Activated naive CD4-positive, alpha-beta T cell treated with anti-CD3 and anti-CD28 coated beads, Interleukin-2, amount 10 ng/mL, durations not matched to agents 7 days and 5 days (primary cell): ENCODE data around the gene GLRX.

Experiments used
- CTCF ChIA-PET: fragments of 350-600 bp; sonication (Branson Sonifier 250); formaldehyde crosslinking; loops from one replicate; lab custom pipeline; 2021; ENCODE audit warnings: antibody characterized with exemption; lab: Charles Lee
- DNase-seq: peaks from one replicate; pipeline ENCODE4 v3.0.0-alpha.2; 2020
- H3K27ac Mint-ChIP-seq: one replicate; pipeline ENCODE4 v1.8.0; 2021; ENCODE audit warnings: mild to moderate bottlenecking, moderate library complexity, mixed read lengths
- H3K27me3 Mint-ChIP-seq: one replicate; pipeline ENCODE4 v1.8.0; 2021; ENCODE audit warnings: mild to moderate bottlenecking, mixed read lengths
- H3K36me3 Mint-ChIP-seq: one replicate; pipeline ENCODE4 v1.8.0; 2021; ENCODE audit warnings: mixed read lengths
- H3K4me1 Mint-ChIP-seq: one replicate; pipeline ENCODE4 v1.8.0; 2021; ENCODE audit warnings: mixed read lengths
- H3K4me3 Mint-ChIP-seq: one replicate; pipeline ENCODE4 v1.8.0; 2021; ENCODE audit warnings: mild to moderate bottlenecking, moderate library complexity, mixed read lengths
- H3K9me3 Mint-ChIP-seq: one replicate; pipeline ENCODE4 v1.8.0; 2021; ENCODE audit warnings: mixed read lengths

The GLRX gene

GRCh38 chr5:95788493-95788892, 34.0 kb downstream of the GLRX start:
- no peaks in the 10 kb centered on the region for H3K36me3 Mint-ChIP-seq
- H3K9me3 Mint-ChIP-seq: no peaks in the 10 kb centered on the region
- no peaks in the 10 kb centered on the region for H3K4me1 Mint-ChIP-seq
- no peak for DNase-seq
- CTCF ChIA-PET: interaction anchor here (0.6 to 12.8 kb wide), 2 partner anchors 54 to 124 kb away, joined by 3 to 377 read pairs; no protein-coding TSS in a partner anchor
- no peak overlapping the region for H3K4me3 Mint-ChIP-seq
- H3K27ac Mint-ChIP-seq: no peak overlapping the region
- no peaks in the 10 kb centered on the region for H3K27me3 Mint-ChIP-seq

- Mint-ChIP-seq H3K27me3 (no peaks in the 10 kb centered on the region), H3K36me3 (no peaks in the 10 kb centered on the region), H3K4me1 (no peaks in the 10 kb centered on the region), H3K4me3 (no peak overlapping the region), H3K9me3 (no peaks in the 10 kb centered on the region), H3K27ac (no peak overlapping the region)
- CTCF ChIA-PET: interaction anchor here (0.7 to 12.8 kb wide), 2 partner anchors 55 to 84 kb away, joined by 3 to 377 read pairs; no protein-coding TSS in a partner anchor
- DNase-seq: no peak
These were observed 35.6 kb downstream of the GLRX start for GRCh38 chr5:95786821-95787418.

GRCh38 chr5:95784514-95785302, 37.8 kb downstream of the GLRX start:
- Mint-ChIP-seq H3K36me3 (no peaks in the 10 kb centered on the region), H3K9me3 (no peaks in the 10 kb centered on the region), H3K27ac (no peak overlapping the region), H3K4me1 (peaks cover 13% of the 10 kb centered on the region), H3K4me3 (no peak overlapping the region), H3K27me3 (no peaks in the 10 kb centered on the region)
- CTCF ChIA-PET: interaction anchor here (1.0 to 12.8 kb wide), 5 partner anchors 25 to 141 kb away, joined by 3 to 377 read pairs (median 4); no protein-coding TSS in a partner anchor
- no peak for DNase-seq

- no peak overlapping the region for H3K27ac Mint-ChIP-seq
- DNase-seq: no peak
- no peaks in the 10 kb centered on the region for H3K36me3 Mint-ChIP-seq
- no peak overlapping the region for H3K4me3 Mint-ChIP-seq
- CTCF ChIA-PET: interaction anchor here (1.1 to 12.8 kb wide), 5 partner anchors 39 to 141 kb away, joined by 3 to 377 read pairs (median 18); partner anchors contain the start of gene GLRX
- peaks cover 23% of the 10 kb centered on the region for H3K4me1 Mint-ChIP-seq
- H3K27me3 Mint-ChIP-seq: no peaks in the 10 kb centered on the region
- no peaks in the 10 kb centered on the region for H3K9me3 Mint-ChIP-seq
These were observed 38.9 kb downstream of the GLRX start for GRCh38 chr5:95783661-95784060.

GRCh38 chr5:95782181-95782580, 40.3 kb downstream of the GLRX start:
- Mint-ChIP-seq H3K27ac (no peak overlapping the region), H3K27me3 (no peaks in the 10 kb centered on the region), H3K4me3 (no peak overlapping the region), H3K36me3 (no peaks in the 10 kb centered on the region), H3K4me1 (peaks cover 26% of the 10 kb centered on the region), H3K9me3 (no peaks in the 10 kb centered on the region)
- DNase-seq: no peak
- CTCF ChIA-PET: interaction anchor here (1.1 to 12.8 kb wide), 24 partner anchors 10 to 554 kb away, joined by 3 to 377 read pairs (median 12); partner anchors contain the start of genes GLRX, RFESD and RHOBTB3

GRCh38 chr5:95781101-95781583, 41.4 kb downstream of the GLRX start:
- Mint-ChIP-seq H3K27ac (peak overlapping the region; percentile 0), H3K4me1 (peaks cover 26% of the 10 kb centered on the region), H3K27me3 (no peaks in the 10 kb centered on the region), H3K4me3 (peak overlapping the region; percentile 47), H3K36me3 (no peaks in the 10 kb centered on the region), H3K9me3 (no peaks in the 10 kb centered on the region)
- peak; percentile 81 for DNase-seq
- CTCF ChIA-PET: interaction anchor here (0.6 to 12.8 kb wide), 48 partner anchors 10 to 1844 kb away, joined by 3 to 377 read pairs (median 6); partner anchors contain the start of genes GLRX, RFESD and RHOBTB3

- no peak overlapping the region for H3K27ac Mint-ChIP-seq
- H3K9me3 Mint-ChIP-seq: no peaks in the 10 kb centered on the region
- DNase-seq: no peak
- H3K36me3 Mint-ChIP-seq: no peaks in the 10 kb centered on the region
- no peaks in the 10 kb centered on the region for H3K27me3 Mint-ChIP-seq
- CTCF ChIA-PET: interaction anchor here (0.7 to 12.8 kb wide), 41 partner anchors 9 to 1228 kb away, joined by 3 to 377 read pairs (median 6); partner anchors contain the start of genes GLRX, RFESD and RHOBTB3
- peaks cover 26% of the 10 kb centered on the region for H3K4me1 Mint-ChIP-seq
- H3K4me3 Mint-ChIP-seq: no peak overlapping the region
These were observed 41.9 kb downstream of the GLRX start for GRCh38 chr5:95780597-95780996.

GRCh38 chr5:95779611-95780010, 42.9 kb downstream of the GLRX start:
- no peaks in the 10 kb centered on the region for H3K9me3 Mint-ChIP-seq
- CTCF ChIA-PET: interaction anchor here (0.9 to 12.8 kb wide), 7 partner anchors 10 to 135 kb away, joined by 3 to 377 read pairs (median 4); no protein-coding TSS in a partner anchor
- H3K27me3 Mint-ChIP-seq: no peaks in the 10 kb centered on the region
- peak overlapping the region; percentile 38 for H3K27ac Mint-ChIP-seq
- no peak for DNase-seq
- H3K4me3 Mint-ChIP-seq: no peak overlapping the region
- no peaks in the 10 kb centered on the region for H3K36me3 Mint-ChIP-seq
- peaks cover 26% of the 10 kb centered on the region for H3K4me1 Mint-ChIP-seq

- H3K4me3 Mint-ChIP-seq: no peak overlapping the region
- CTCF ChIA-PET: interaction anchor here (0.9 to 12.8 kb wide), 7 partner anchors 11 to 134 kb away, joined by 3 to 377 read pairs (median 4); no protein-coding TSS in a partner anchor
- peaks cover 26% of the 10 kb centered on the region for H3K4me1 Mint-ChIP-seq
- H3K27me3 Mint-ChIP-seq: no peaks in the 10 kb centered on the region
- no peaks in the 10 kb centered on the region for H3K36me3 Mint-ChIP-seq
- no peak overlapping the region for H3K27ac Mint-ChIP-seq
- DNase-seq: no peak
- no peaks in the 10 kb centered on the region for H3K9me3 Mint-ChIP-seq
These were observed 43.7 kb downstream of the GLRX start for GRCh38 chr5:95778713-95779436.

- Mint-ChIP-seq H3K27me3 (no peaks in the 10 kb centered on the region), H3K27ac (no peak overlapping the region), H3K4me1 (peaks cover 28% of the 10 kb centered on the region), H3K4me3 (no peak overlapping the region), H3K36me3 (no peaks in the 10 kb centered on the region), H3K9me3 (no peaks in the 10 kb centered on the region)
- CTCF ChIA-PET: interaction anchor here (0.7 to 0.9 kb wide), 2 partner anchors 41 to 148 kb away, joined by 3 read pairs; no protein-coding TSS in a partner anchor
- DNase-seq: no peak
These were observed 45.1 kb downstream of the GLRX start for GRCh38 chr5:95777441-95777840.

GRCh38 chr5:95773335-95774059, 49.0 kb downstream of the GLRX start:
- no peak for DNase-seq
- no peaks in the 10 kb centered on the region for H3K36me3 Mint-ChIP-seq
- H3K4me3 Mint-ChIP-seq: no peak overlapping the region
- CTCF ChIA-PET: no interaction called here
- peaks cover 3% of the 10 kb centered on the region for H3K4me1 Mint-ChIP-seq
- H3K27me3 Mint-ChIP-seq: peaks cover 7% of the 10 kb centered on the region
- no peak overlapping the region for H3K27ac Mint-ChIP-seq
- H3K9me3 Mint-ChIP-seq: no peaks in the 10 kb centered on the region

GRCh38 chr5:95771892-95772291, 50.6 kb downstream of the GLRX start:
- H3K9me3 Mint-ChIP-seq: no peaks in the 10 kb centered on the region
- peaks cover 2% of the 10 kb centered on the region for H3K4me1 Mint-ChIP-seq

More at GRCh38 chr5:95771892-95772291, 50.6 kb downstream of the GLRX start:
- no peaks in the 10 kb centered on the region for H3K36me3 Mint-ChIP-seq
- no peak for DNase-seq
- no peak overlapping the region for H3K27ac Mint-ChIP-seq
- peaks cover 12% of the 10 kb centered on the region for H3K27me3 Mint-ChIP-seq
- CTCF ChIA-PET: interaction anchor here (0.6 to 2.7 kb wide), 3 partner anchors 9 to 106 kb away, joined by 3 to 12 read pairs (median 7); no protein-coding TSS in a partner anchor
- H3K4me3 Mint-ChIP-seq: no peak overlapping the region
